IPS-18c (cell line): ENCODE data around the gene ADAMTS15.

ENCODE experiments used
- H3K4me3 ChIP-seq: 2 replicates; pipeline ENCODE4 v1.7.0; 2013; ENCODE audit warnings: low read depth, mild to moderate bottlenecking, low read length, moderate library complexity; ENCODE audit not compliant: insufficient read depth
- H3K9me3 ChIP-seq: one replicate; pipeline ENCODE4 v1.6.1; 2013; ENCODE audit warnings: mild to moderate bottlenecking, low read length, moderate library complexity; ENCODE audit not compliant: control insufficient read depth, insufficient read depth

The ADAMTS15 gene

GRCh38 chr11:130478881-130479280 is 30.4 kb downstream of the ADAMTS15 start:
- Histone ChIP-seq H3K4me3 (no peak overlapping the region), H3K9me3 (peaks cover 3% of the 10 kb centered on the region)

- H3K4me3 ChIP-seq: no peak overlapping the region
Measured at GRCh38 chr11:130480186-130480585, 31.7 kb downstream of the ADAMTS15 start.

GRCh38 chr11:130480711-130481140 is 32.3 kb downstream of the ADAMTS15 start:
- no peak overlapping the region for H3K4me3 ChIP-seq
- peaks cover 3% of the 10 kb centered on the region for H3K9me3 ChIP-seq

More at GRCh38 chr11:130480186-130480585, 31.7 kb downstream of the ADAMTS15 start:
- peaks cover 3% of the 10 kb centered on the region for H3K9me3 ChIP-seq

DNA sequence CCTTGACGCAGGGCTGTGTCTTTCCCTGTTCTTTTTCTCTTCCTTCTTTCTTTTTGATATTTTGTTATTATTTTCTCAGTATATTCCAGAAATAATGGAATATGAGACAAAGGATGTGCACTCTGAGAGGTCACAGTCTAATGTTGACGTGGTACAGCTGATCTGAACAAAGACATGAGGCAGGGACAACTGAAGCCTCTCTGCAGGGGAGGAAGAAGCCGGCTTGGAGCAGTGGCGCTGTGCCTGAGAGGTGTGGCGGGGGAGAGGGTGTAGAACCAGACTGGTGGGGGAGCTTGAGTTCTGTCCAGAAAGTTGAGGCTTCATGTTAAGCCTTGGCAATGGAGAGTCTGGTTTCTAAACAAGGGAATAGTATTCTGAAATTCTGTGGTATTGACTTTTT is 34.7 kb downstream of the ADAMTS15 start:
- no peak overlapping the region for H3K4me3 ChIP-seq
- H3K9me3 ChIP-seq: peaks cover 3% of the 10 kb centered on the region

DNA sequence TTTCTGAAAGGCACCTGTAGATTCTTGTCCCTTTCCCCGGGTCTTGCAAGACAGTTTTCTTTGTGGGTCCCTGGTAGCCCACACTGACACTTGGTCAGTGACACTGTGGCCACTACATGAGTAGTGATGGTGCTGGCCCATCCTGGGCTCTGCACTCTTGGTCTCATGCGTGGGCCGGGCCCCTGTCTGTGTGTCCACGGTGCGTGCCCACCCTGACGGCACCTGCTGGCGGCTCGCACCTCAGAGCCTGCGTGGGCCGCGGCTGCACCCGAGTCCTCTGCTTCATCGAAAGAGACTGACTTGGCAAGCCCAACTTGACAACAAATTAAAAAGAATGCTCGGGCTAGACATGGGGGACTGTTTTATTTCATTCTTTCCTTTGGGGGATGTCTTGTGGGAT is 37.5 kb downstream of the ADAMTS15 start:
- H3K4me3 ChIP-seq: no peak overlapping the region
- no peaks in the 10 kb centered on the region for H3K9me3 ChIP-seq

- no peak overlapping the region for H3K4me3 ChIP-seq
- no peaks in the 10 kb centered on the region for H3K9me3 ChIP-seq
Measured at GRCh38 chr11:130486391-130486836, 38.0 kb downstream of the ADAMTS15 start.

DNA sequence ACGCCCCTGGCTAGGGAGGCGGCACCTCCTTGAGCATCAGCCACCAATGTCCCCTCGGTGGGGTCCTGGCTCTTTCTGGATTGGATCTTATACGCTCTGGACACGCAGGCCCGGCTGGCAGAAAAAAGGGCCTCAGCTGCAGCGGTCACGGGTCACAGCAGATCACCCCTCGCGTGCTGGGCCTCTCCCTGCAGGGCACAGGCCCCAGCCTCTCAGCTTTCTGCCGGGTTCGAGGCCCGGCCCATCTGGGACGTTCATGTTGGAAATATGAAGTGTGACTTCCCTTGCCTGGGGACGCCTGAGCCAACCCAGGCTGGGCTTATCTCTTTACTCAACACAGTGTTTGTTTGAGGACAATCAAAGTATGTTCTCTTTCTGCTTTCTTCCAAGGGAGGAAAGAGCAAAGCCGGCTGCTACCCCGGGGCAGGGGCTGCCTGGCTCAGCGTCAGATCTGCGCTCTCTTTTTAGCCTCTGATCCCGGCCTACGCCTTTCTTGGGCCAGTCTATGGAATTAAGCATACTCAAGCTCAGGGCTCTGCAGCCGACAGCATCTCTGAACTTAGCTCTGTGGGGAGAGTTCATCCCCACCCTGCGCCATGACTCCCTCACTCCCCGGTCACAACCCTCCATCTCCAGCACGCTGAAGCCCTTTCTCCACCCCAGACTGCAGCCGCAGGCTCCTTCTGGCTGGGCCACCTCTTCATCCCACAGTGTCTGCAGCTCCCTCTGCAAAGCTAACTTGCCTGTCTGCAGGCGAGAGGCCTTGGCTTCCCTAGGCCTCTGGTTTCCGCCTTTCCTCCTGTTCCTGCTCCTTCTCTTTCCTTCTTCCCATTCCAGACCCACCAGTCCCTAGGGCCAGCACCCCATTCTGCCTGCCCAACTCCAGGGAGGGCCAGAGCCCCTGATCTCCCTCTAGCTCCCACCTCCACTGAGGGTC is 38.8 kb downstream of the ADAMTS15 start:
- Histone ChIP-seq H3K9me3 (no peaks in the 10 kb centered on the region), H3K4me3 (no peak overlapping the region)

DNA sequence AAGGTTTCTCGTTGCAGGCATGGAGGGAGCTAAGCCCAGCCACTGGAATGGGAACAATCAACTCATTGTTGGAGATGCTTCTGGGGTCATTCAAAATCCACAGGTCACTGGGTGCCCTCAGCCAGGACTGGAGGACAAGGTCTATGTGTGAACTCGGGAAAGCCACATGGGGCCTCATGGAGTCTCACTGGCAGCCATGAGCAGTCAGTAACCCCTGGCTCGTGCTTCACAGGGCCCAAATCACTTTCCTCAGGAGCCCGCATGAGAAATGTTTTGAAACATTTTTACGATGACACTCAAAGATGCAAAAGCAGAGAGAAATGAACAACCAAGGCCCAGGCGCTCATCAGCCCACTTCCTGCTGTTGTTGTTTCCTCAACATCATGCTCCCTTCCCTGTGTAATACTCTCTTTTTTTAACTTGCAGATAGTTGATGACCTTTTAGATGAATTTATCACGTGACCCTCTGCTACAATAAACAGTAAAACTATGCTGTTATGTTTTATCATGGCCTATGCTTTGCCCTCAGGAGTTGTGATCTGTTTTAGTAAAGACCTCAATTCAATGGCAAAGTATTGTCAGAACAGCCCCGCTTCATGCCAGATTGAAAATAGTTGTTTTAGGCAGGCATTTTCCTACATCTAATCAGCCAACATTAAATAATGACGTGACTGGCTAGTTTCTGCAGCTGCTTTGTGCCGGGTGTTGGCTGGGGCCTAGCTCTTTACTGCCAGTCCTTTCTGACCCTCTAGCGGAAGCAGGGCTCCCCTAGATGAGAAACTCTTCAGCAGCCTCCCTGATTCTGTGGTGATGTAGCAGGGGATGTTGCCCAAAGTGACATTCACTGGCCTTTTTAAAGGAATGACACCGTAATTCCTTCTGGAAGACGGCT is 39.7 kb downstream of the ADAMTS15 start:
- Histone ChIP-seq H3K4me3 (no peak overlapping the region), H3K9me3 (no peaks in the 10 kb centered on the region)

GRCh38 chr11:130488848-130489584 is 40.6 kb downstream of the ADAMTS15 start:
- H3K9me3 ChIP-seq: no peaks in the 10 kb centered on the region

DNA sequence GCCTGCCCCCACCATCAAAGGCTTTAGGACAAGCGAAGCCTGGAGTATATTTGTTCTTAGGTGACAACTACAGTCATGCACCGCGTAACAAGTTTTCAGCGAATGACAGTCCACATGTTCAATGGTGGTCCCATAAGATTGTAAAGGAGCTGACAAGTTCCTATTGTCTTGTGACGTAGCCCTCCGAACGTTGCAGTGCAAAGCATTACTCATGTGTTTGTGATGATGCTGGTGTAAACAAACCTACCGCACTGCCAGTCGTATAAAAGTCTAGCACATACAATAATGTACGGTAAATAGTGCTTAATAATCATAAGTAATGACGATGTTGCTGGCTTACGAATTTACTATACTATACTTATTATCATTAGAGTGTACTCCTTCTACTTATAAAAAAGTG is 41.3 kb downstream of the ADAMTS15 start:
- Histone ChIP-seq H3K4me3 (no peak overlapping the region), H3K9me3 (no peaks in the 10 kb centered on the region)

More at GRCh38 chr11:130488848-130489584, 40.6 kb downstream of the ADAMTS15 start:
- H3K4me3 ChIP-seq: no peak overlapping the region

GRCh38 chr11:130490682-130491449 is 42.4 kb downstream of the ADAMTS15 start:
- no peak overlapping the region for H3K4me3 ChIP-seq
- no peaks in the 10 kb centered on the region for H3K9me3 ChIP-seq

DNA sequence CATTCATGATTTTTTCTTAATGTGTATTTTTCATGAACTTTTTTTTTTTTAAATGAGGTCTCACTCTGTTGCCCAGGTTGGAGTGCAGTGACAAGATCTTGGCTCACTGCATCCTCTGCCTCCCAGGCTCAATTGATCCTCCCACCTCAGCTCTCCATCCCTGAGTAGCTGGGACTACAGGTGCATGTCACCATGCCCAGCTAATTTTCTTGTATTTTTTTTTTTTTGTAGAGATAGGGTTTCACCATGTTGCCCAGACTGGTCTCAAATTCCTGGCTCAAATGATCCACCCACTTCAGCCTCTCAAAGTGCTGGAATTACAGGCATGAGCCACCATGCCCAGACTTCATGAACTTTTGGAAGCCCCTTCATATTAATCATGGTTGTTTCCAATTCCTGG is 49.7 kb downstream of the ADAMTS15 start:
- no peak overlapping the region for H3K4me3 ChIP-seq
- H3K9me3 ChIP-seq: peaks cover 3% of the 10 kb centered on the region

DNA sequence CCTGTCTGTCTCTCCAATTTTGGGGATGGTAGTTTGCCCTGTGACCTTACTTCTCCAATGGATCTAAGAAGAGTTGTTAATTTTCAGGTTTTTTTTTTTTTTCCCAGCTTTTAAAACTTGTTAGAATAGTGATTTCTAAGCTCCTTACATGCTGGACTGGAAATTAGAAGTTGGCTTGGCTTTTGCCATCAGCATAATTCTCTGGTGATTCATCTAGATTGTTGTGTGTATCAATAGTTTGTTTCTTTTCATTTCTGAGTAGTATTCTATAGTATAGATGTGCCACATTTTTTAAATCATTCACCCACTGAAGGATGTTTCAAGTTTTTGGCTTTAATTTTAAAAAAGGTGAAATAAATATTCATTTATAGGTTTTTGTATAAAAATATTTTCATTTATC is 51.4 kb downstream of the ADAMTS15 start:
- peaks cover 3% of the 10 kb centered on the region for H3K9me3 ChIP-seq
- no peak overlapping the region for H3K4me3 ChIP-seq

DNA sequence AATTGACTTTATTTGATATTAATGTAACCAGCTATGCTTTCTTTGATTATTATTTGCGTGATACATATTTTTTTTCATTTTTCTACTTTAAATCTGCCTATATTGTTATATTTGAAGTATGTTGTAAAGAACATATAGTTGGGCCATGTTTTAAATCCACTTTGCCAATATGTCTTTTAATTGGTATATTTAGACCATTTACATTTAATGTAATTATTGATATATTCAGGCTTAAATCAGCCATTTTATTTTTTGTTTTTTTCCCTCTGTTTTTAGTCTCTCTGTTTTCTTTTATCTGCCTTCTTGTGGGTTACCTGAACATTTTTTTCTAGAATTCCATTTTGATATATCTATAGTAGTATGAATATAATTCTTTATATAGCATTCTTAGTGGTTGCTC is 55.9 kb downstream of the ADAMTS15 start:
- H3K9me3 ChIP-seq: peaks cover 11% of the 10 kb centered on the region

DNA sequence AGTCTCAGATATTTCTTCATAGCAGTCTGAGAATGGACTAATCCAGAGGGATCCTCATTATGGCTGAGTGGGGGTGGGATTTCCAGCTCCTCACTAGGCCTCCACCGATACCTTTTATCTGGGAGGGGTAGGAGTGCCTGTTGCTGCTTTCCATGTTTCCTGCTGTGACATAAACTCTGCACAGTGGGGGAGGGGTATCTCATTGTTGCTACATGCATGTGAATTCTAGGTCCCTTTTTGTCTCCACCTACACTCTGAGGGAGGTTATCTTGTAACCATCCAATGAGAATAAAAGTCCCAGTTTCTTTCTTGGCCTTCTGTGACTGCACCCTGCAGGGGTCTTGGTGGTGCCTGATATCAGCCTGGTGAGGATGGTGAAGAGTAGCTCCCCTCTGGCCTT is 60.5 kb downstream of the ADAMTS15 start:
- no peak overlapping the region for H3K4me3 ChIP-seq
- H3K9me3 ChIP-seq: peaks cover 8% of the 10 kb centered on the region

More for the DNA sequence above, 55.9 kb downstream of the ADAMTS15 start:
- no peak overlapping the region for H3K4me3 ChIP-seq

GRCh38 chr11:130509942-130510341 is 61.5 kb downstream of the ADAMTS15 start:
- Histone ChIP-seq H3K4me3 (no peak overlapping the region), H3K9me3 (peaks cover 8% of the 10 kb centered on the region)
